GM21423 (cell line): ENCODE measurements around the gene RGS6.

Source experiments
- ATAC-seq: cut with Tn5 transposase; IDR thresholded peaks from one replicate; pipeline ENCODE4 v1.9.1; 2021; ENCODE audit warnings: mild to moderate bottlenecking, moderate library complexity; ENCODE audit not compliant: unreplicated experiment

Gene RGS6

GRCh38 chr14:72237722-72238666 lies 305.8 kb downstream of the RGS6 start:
- ATAC-seq: no peak

- ATAC-seq: no peak
These were observed 311.4 kb downstream of the RGS6 start for GRCh38 chr14:72243309-72244293.

GRCh38 chr14:72247896-72248465 lies 315.8 kb downstream of the RGS6 start:
- ATAC-seq: no peak

GRCh38 chr14:72253503-72253902 lies 321.3 kb downstream of the RGS6 start:
- no peak for ATAC-seq

GRCh38 chr14:72254202-72254936 lies 322.1 kb downstream of the RGS6 start:
- ATAC-seq: no peak

GRCh38 chr14:72254937-72255472 lies 322.8 kb downstream of the RGS6 start:
- no peak for ATAC-seq

GRCh38 chr14:72256055-72256454 lies 323.8 kb downstream of the RGS6 start:
- ATAC-seq: no peak

GRCh38 chr14:72261068-72261467 lies 328.8 kb downstream of the RGS6 start:
- no peak for ATAC-seq

GRCh38 chr14:72262771-72263170 lies 330.5 kb downstream of the RGS6 start:
- ATAC-seq: no peak

GRCh38 chr14:72264716-72265115 lies 332.5 kb downstream of the RGS6 start:
- ATAC-seq: no peak

GRCh38 chr14:72270147-72270727 lies 338.0 kb downstream of the RGS6 start:
- ATAC-seq: no peak

GRCh38 chr14:72270749-72271148 lies 338.5 kb downstream of the RGS6 start:
- no peak for ATAC-seq

- no peak for ATAC-seq
These were observed 343.0 kb downstream of the RGS6 start for GRCh38 chr14:72275242-72275641.

- ATAC-seq: no peak
These were observed 346.1 kb downstream of the RGS6 start for GRCh38 chr14:72278316-72278715.

GRCh38 chr14:72284176-72284575 lies 351.9 kb downstream of the RGS6 start:
- ATAC-seq: no peak

- ATAC-seq: no peak
These were observed 358.0 kb downstream of the RGS6 start for GRCh38 chr14:72290241-72290640.

- ATAC-seq: no peak
These were observed 359.9 kb downstream of the RGS6 start for GRCh38 chr14:72291908-72292688.

- no peak for ATAC-seq
These were observed 360.4 kb downstream of the RGS6 start for GRCh38 chr14:72292689-72293024.

- no peak for ATAC-seq
These were observed 369.1 kb downstream of the RGS6 start for GRCh38 chr14:72301352-72301751.
